GM21360 (cell line): Measurements from ENCODE around the gene KCNK3.

Experiments
- ATAC-seq: cut with Tn5 transposase; IDR thresholded peaks from one replicate; pipeline ENCODE4 v1.9.1; 2021; ENCODE audit warnings: mild to moderate bottlenecking, moderate library complexity; ENCODE audit not compliant: unreplicated experiment

Gene KCNK3

GRCh38 chr2:26711457-26712161 is 19.1 kb downstream of the KCNK3 start:
- no peak for ATAC-seq

GRCh38 chr2:26712486-26713465 is 20.3 kb downstream of the KCNK3 start:
- no peak for ATAC-seq

- ATAC-seq = no peak
Measured at GRCh38 chr2:26715528-26716270, 23.2 kb downstream of the KCNK3 start.

- no peak for ATAC-seq
Measured at GRCh38 chr2:26716340-26716739, 23.8 kb downstream of the KCNK3 start.

- no peak for ATAC-seq
Measured at GRCh38 chr2:26716769-26717168, 24.2 kb downstream of the KCNK3 start.

- no peak for ATAC-seq
Measured at GRCh38 chr2:26717362-26717761, 24.8 kb downstream of the KCNK3 start.

- no peak for ATAC-seq
Measured at GRCh38 chr2:26718949-26719686, 26.6 kb downstream of the KCNK3 start.

- no peak for ATAC-seq
Measured at GRCh38 chr2:26720322-26721114, 28.0 kb downstream of the KCNK3 start.

GRCh38 chr2:26721115-26722032 is 28.9 kb downstream of the KCNK3 start:
- ATAC-seq = no peak

GRCh38 chr2:26722328-26722727 is 29.8 kb downstream of the KCNK3 start:
- no peak for ATAC-seq

GRCh38 chr2:26722911-26723310 is 30.4 kb downstream of the KCNK3 start:
- no peak for ATAC-seq

- ATAC-seq = no peak
Measured at GRCh38 chr2:26723475-26723874, 31.0 kb downstream of the KCNK3 start.

GRCh38 chr2:26723991-26724750 is 31.6 kb downstream of the KCNK3 start:
- ATAC-seq = no peak

- ATAC-seq = no peak
Measured at GRCh38 chr2:26724784-26725520, 32.4 kb downstream of the KCNK3 start.

- ATAC-seq = no peak
Measured at GRCh38 chr2:26725521-26725820, 32.9 kb downstream of the KCNK3 start.

GRCh38 chr2:26726228-26726627 is 33.7 kb downstream of the KCNK3 start:
- no peak for ATAC-seq
